GM23248 (cell line): ENCODE measurements around the gene CLCNKB. TPM values are rescaled to one million over a fixed set of nuclear protein-coding genes. Genes with fewer than 3 reads are reported as not detected.

Experiments
- DNase-seq: peaks from one replicate; pipeline ENCODE4 v3.0.0-alpha.2; 2015
- H2AFZ ChIP-seq: fragments of 200-600 bp; sonication (generic); 2 replicates; pipeline ENCODE4 v1.6.1; 2016; ENCODE audit warnings: antibody characterized with exemption
- H3F3A ChIP-seq: fragments of 200-600 bp; sonication (generic); 2 replicates; pipeline ENCODE4 v1.6.1; 2016; ENCODE audit warnings: mild to moderate bottlenecking, antibody characterized with exemption, mixed run types; ENCODE audit not compliant: insufficient read depth
- H3K27ac ChIP-seq: fragments of 200-600 bp; sonication (generic); 2 replicates; pipeline ENCODE4 v1.5.1; 2016; ENCODE audit warnings: mild to moderate bottlenecking
- H3K27me3 ChIP-seq: fragments of 200-600 bp; sonication (generic); replicated peaks from 2 replicates; pipeline ENCODE4 v1.6.1; 2016; ENCODE audit warnings: mild to moderate bottlenecking; ENCODE audit not compliant: insufficient read depth
- H3K36me3 ChIP-seq: fragments of 200-600 bp; sonication (generic); 2 replicates; pipeline ENCODE4 v1.6.1; 2016; ENCODE audit warnings: low read depth, mild to moderate bottlenecking
- H3K4me1 ChIP-seq: fragments of 200-600 bp; sonication (generic); 2 replicates; pipeline ENCODE4 v1.6.1; 2016; ENCODE audit warnings: mild to moderate bottlenecking; ENCODE audit not compliant: insufficient read depth
- H3K4me2 ChIP-seq: fragments of 200-600 bp; sonication (generic); one replicate; pipeline ENCODE4 v1.6.1; 2016; ENCODE audit warnings: mild to moderate bottlenecking; ENCODE audit not compliant: unreplicated experiment
- H3K4me3 ChIP-seq: fragments of 200-600 bp; sonication (generic); 2 replicates; pipeline ENCODE4 v1.5.1; 2016; ENCODE audit warnings: mild to moderate bottlenecking
- H3K79me2 ChIP-seq: fragments of 200-600 bp; sonication (generic); 2 replicates; pipeline ENCODE4 v1.6.1; 2016; ENCODE audit warnings: mild to moderate bottlenecking; ENCODE audit not compliant: insufficient read depth
- H3K9ac ChIP-seq: fragments of 200-600 bp; sonication (generic); 2 replicates; pipeline ENCODE4 v1.6.1; 2016; ENCODE audit warnings: mild to moderate bottlenecking
- H3K9me2 ChIP-seq: fragments of 200-600 bp; sonication (generic); 2 replicates; pipeline ENCODE4 v1.6.1; 2016; ENCODE audit warnings: mixed run types, mild to moderate bottlenecking, moderate library complexity; ENCODE audit not compliant: insufficient read depth
- H3K9me3 ChIP-seq: fragments of 200-600 bp; sonication (generic); one replicate; pipeline ENCODE4 v1.6.1; 2017; ENCODE audit warnings: low read depth
- H4K20me1 ChIP-seq: fragments of 200-600 bp; sonication (generic); 2 replicates; pipeline ENCODE4 v1.6.0; 2016; ENCODE audit not compliant: insufficient read depth
- EZH2 ChIP-seq: fragments of 200-600 bp; sonication (generic); IDR thresholded peaks from 2 replicates; pipeline ENCODE4 v1.6.1; 2018; ENCODE audit warnings: antibody characterized with exemption, mild to moderate bottlenecking; ENCODE audit not compliant: insufficient read depth, poor library complexity, severe bottlenecking
- EZH2phosphoT487 ChIP-seq: fragments of 200-600 bp; sonication (generic); IDR thresholded peaks from 2 replicates; pipeline ENCODE4 v1.6.1; 2018; ENCODE audit warnings: antibody characterized with exemption, moderate library complexity, mild to moderate bottlenecking, low read depth; ENCODE audit not compliant: insufficient read depth
- WGBS, 2 experiments: methylation state at CpG; one replicate each; pipeline ENCODE4 v1.1.6; 2015 to 2017; ENCODE audit warnings: low lambda C conversion rate in 2 of 2, low coverage in 1 of 2; ENCODE audit errors: missing lambda C conversion rate in 2 of 2; 5-methylcytosine and 5-hydroxymethylcytosine counted together
- in situ Hi-C: fragments of 300-500 bp; cut with MboI; formaldehyde crosslinking; loops from 2 replicates; pipeline ENCODE4 v1.15.0; 2020
- polyA plus RNA-seq: library from polyadenylated mRNA; unstranded; fragments of >200 nt; fragmentation: Nextera tagmentation; extraction: Ambion mirVana; gene quantifications from 2 replicates; pipeline ENCODE4 v1.2.1, GENCODE V29; 2016
- total RNA-seq: library from RNA; depleted of rRNA; stranded (reverse); fragments of >200 nt; shearing (Covaris generic); gene quantifications from 2 replicates; pipeline ENCODE4 v1.2.3, GENCODE V29; 2014

The CLCNKB gene
- total and polyA plus RNA-seq, 2 experiments from 2014 or later, result not detected

DNA sequence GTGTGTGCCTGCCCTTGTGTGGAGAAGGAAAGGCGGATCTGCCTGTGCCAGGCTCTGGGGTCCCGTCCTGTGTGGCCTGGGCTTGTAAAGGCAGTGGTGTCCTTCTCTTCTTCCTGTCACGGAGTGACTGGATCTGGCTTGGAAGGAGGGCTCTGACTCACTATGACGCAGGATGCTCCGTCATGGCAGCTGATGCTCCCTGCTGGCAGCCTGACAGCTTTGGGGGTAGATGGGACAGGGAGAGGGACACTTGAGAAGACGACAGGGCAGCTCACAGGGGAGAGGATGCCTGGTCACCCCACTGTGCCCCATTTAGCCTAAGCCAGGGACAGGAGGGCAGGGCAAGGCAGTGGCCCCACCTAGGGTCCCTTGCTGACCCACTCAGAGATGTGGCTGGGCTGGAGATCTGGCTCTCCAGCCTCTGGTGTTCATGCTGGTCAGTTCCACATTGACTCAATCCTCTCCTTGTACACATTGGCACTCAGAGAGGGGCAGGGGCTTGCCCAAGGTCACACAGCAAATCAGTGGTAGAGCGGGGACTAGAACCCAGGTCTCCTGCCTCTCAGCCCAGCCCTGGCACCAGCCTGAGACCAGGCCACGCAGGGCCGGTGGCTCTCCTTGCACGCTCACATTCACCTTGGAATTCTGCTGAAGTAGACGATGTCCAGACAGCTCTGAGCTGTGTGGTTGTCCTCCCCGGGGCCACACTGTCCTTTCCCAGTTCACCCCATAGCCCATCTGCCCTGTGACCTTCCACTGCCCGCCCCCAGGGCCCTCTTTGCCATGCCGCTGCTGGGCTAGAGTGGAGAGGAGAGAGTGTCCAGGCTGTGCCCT is 32.7 kb downstream of the CLCNKB start:
- no peak overlapping the region for H2AFZ ChIP-seq
- H3F3A ChIP-seq, result peaks cover 16% of the 10 kb centered on the region
- WGBS, 2 experiments, result 42 to 53% methylated on average over 12 to 14 of the region's 14 CpGs
- H3K79me2 ChIP-seq, result no peaks in the 10 kb centered on the region
- H4K20me1 ChIP-seq, result no peaks in the 10 kb centered on the region
- H3K27me3 ChIP-seq, result no peaks in the 10 kb centered on the region
- peaks cover 23% of the 10 kb centered on the region for H3K4me1 ChIP-seq
- TF ChIP-seq EZH2phosphoT487 (no peak), EZH2 (no peak)
- H3K4me2 ChIP-seq, result peak overlapping the region; percentile 58
- H3K9me3 ChIP-seq, result no peaks in the 10 kb centered on the region
- in situ Hi-C loops, result loop anchor here (5.0 to 25.0 kb wide), 2 partner anchors 111 to 286 kb away; partner anchors contain the start of genes FBXO42 and SZRD1
- H3K27ac ChIP-seq, result peak overlapping the region; percentile 64
- H3K4me3 ChIP-seq, result no peak overlapping the region
- no peaks in the 10 kb centered on the region for H3K9me2 ChIP-seq
- H3K36me3 ChIP-seq, result no peaks in the 10 kb centered on the region
- DNase-seq, result peak; percentile 96
- H3K9ac ChIP-seq, result peak overlapping the region; percentile 47

DNA sequence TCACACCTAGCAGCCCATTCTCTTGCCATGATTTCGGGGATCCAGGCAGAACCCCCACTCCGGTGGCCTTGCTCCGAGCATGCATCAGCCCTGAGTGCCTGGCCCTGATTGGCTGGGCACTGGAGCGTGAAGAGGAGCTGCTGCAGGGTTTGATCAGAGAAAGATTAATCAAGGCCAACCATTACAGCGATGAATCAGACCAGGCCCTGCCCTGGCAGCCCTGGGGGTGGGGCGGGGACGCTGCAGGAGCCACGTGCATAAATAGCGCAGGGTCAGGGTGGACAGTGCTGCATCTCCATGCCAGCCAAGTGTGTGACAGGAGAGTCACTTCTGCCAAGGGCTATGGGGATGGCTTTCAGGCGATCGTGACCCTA is 33.3 kb downstream of the CLCNKB start:
- peak; percentile 81 for DNase-seq
- H3K27ac ChIP-seq, result peak overlapping the region; percentile 64
- no peaks in the 10 kb centered on the region for H3K27me3 ChIP-seq
- no peak overlapping the region for H3K4me3 ChIP-seq
- TF ChIP-seq EZH2 (no peak), EZH2phosphoT487 (no peak)
- no peaks in the 10 kb centered on the region for H3K9me3 ChIP-seq
- WGBS, 2 experiments, result 41 to 49% methylated on average over 11 of the region's 11 CpGs
- no peaks in the 10 kb centered on the region for H3K79me2 ChIP-seq
- H3K9me2 ChIP-seq, result no peaks in the 10 kb centered on the region
- in situ Hi-C loops, result loop anchor here (5.0 to 25.0 kb wide), 2 partner anchors 110 to 285 kb away; partner anchors contain the start of genes FBXO42 and SZRD1
- H3K9ac ChIP-seq, result peak overlapping the region; percentile 47; the same call in 1 of the 2 replicates
- no peaks in the 10 kb centered on the region for H3K36me3 ChIP-seq
- H4K20me1 ChIP-seq, result no peaks in the 10 kb centered on the region
- H3K4me1 ChIP-seq, result peaks cover 23% of the 10 kb centered on the region
- no peak overlapping the region for H2AFZ ChIP-seq
- peaks cover 16% of the 10 kb centered on the region for H3F3A ChIP-seq
- H3K4me2 ChIP-seq, result no peak overlapping the region

DNA sequence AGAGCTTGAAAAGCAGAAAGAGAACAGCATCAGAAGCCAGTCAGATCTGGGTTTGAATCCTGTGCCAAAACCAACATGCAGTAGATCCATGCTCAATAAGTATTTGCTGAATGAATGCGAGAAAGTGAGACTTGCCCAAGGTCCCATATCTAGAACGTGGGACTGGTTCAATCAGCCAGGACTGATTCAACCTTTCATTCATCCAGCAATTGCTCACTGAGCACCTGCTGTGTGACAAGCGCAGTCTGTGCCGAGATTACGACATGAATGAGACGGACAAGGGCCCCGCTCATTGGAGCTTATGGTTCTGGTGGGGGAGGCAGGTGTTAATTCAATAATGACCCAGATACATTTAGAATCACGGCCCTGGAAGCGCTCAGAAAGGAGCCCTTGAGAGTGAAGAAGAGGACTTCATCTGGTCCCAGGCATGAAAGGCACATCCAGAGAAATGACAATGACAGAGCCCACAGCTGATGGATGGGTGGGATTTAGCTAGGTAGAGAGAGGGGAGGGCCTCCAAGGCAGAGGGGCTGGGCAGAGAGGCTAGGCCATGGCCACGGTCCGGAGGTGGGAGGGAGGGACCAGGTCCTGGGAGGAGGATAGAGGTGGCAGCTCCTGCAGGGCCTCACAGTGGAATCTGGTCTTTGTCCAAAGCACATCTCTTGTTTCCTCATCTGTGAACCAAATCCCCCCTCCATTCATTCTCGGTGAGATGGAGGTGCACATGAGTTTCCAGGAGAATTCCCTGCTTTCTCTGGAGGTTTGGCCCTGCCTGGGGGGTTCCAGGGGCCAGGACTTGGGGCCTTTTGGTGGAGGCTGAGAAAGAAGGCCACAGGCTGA is 34.0 kb downstream of the CLCNKB start:
- Histone ChIP-seq H3K79me2 (no peaks in the 10 kb centered on the region), H3K4me3 (no peak overlapping the region), H2AFZ (no peak overlapping the region), H3K4me2 (no peak overlapping the region), H3K4me1 (peaks cover 23% of the 10 kb centered on the region), H3K9me2 (no peaks in the 10 kb centered on the region), H4K20me1 (no peaks in the 10 kb centered on the region), H3K27ac (no peak overlapping the region), H3F3A (peaks cover 16% of the 10 kb centered on the region), H3K36me3 (no peaks in the 10 kb centered on the region), H3K9me3 (no peaks in the 10 kb centered on the region), H3K9ac (no peak overlapping the region), H3K27me3 (no peaks in the 10 kb centered on the region)
- DNase-seq, result peak; percentile 27
- TF ChIP-seq EZH2phosphoT487 (no peak), EZH2 (no peak)
- 77 to 84% methylated on average over 12 of the region's 12 CpGs for WGBS, 2 experiments
- in situ Hi-C loops, result loop anchor here (5.0 to 25.0 kb wide), 2 partner anchors 110 to 285 kb away; partner anchors contain the start of genes FBXO42 and SZRD1

DNA sequence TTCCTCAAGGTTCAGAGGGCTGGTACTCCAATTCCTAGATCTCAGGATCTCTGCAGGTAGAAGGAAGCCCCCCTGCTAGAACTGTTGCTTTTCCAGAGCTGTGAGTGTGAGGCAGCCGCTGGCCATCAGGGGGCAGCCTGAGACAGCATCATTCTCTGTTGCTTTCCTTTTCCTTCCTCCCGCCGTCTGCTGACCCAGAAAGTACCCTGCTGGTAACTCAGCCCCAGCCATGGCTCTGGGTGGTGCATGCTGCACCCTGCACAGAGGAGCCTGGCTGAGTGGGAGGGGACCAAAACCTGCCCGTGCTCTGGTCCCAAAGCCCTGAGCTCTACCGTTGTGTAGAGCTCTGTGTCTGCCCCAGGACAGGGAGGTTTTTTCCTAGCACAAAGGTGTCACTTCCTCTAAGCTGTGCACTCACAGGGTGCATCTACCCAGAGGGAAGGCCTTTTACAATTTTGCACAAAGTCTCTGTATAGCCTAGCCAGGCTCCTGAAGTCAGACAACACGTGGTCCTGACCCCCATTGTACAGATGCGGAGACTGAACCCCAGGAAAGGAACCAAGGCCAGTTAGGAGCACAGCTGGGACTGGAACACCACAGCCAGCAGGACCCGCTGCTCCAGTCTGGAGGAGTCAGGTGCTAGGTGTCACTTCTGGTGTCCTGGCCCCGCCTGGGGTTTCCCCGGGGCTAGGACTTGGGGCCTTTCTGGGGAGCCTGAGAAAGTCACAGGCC is 35.5 kb downstream of the CLCNKB start:
- 35% methylated on average over 9 to 10 of the region's 10 CpGs for WGBS, 2 experiments
- DNase-seq, result peak; percentile 83
- Histone ChIP-seq H3K4me2 (no peak overlapping the region), H3F3A (peaks cover 16% of the 10 kb centered on the region), H3K9ac (no peak overlapping the region), H3K79me2 (no peaks in the 10 kb centered on the region), H3K9me2 (no peaks in the 10 kb centered on the region), H3K4me3 (no peak overlapping the region), H3K27me3 (no peaks in the 10 kb centered on the region), H2AFZ (peak overlapping the region; percentile 33), H3K9me3 (no peaks in the 10 kb centered on the region), H3K4me1 (peaks cover 23% of the 10 kb centered on the region), H3K36me3 (no peaks in the 10 kb centered on the region), H4K20me1 (no peaks in the 10 kb centered on the region), H3K27ac (no peak overlapping the region)
- in situ Hi-C loops, result loop anchor here (5.0 to 25.0 kb wide), 2 partner anchors 108 to 283 kb away; partner anchors contain the start of genes FBXO42 and SZRD1
- no peak for TF ChIP-seq EZH2phosphoT487
- TF ChIP-seq EZH2, result no peak
